Mucosa of descending colon (tissue), 3 donors: ENCODE data around the gene CDSN. TPM values are rescaled to one million over a fixed set of nuclear protein-coding genes. Genes with fewer than 3 reads are reported as not detected.

Source experiments
- ATAC-seq: fragments of 200-7000 bp; cut with Tn5 transposase; one replicate; pipeline ENCODE4 v1.9.1; 2020; ENCODE audit warnings: mild to moderate bottlenecking, moderate library complexity
- DNase-seq, 3 donors: peaks; one replicate each; pipeline ENCODE4 v3.0.0-alpha.2; 2020
- H3K36me3 ChIP-seq: fragments of 200-600 bp; one replicate; pipeline ENCODE4 v1.8.0; 2021; ENCODE audit warnings: low read depth, mild to moderate bottlenecking
- H3K4me1 ChIP-seq: fragments of 200-600 bp; one replicate; pipeline ENCODE4 v1.8.0; 2021; ENCODE audit warnings: low read depth, mild to moderate bottlenecking
- H3K4me3 ChIP-seq: fragments of 200-600 bp; one replicate; pipeline ENCODE4 v1.8.0; 2021; ENCODE audit warnings: mild to moderate bottlenecking
- H3K9me3 ChIP-seq: fragments of 200-600 bp; one replicate; pipeline ENCODE4 v1.8.0; 2021; ENCODE audit warnings: mild to moderate bottlenecking
- intact Hi-C, 2 donors: fragments of 100-400 bp; cut with DNase I in 1 of 2; cut with micrococcal nuclease in 1 of 2; formaldehyde crosslinking; loops; one replicate each; pipeline versions ENCODE4 v1.11.0 to v1.11.1; 2022; cut with DNase I, micrococcal nuclease
- total RNA-seq, 3 donors: library from RNA; stranded (reverse); fragmentation: NEBNext Ultra II Directional in 2 of 3; extraction: Animal tissue kit (Norgen Biotek cat#: 25700) in 2 of 3; gene quantifications; one replicate each; pipeline versions ENCODE4 v1.2.1 to v1.2.4, GENCODE V29; 2021 to 2023
- TF ChIP-seq, protein P1 (sequence below): fragments of 200-600 bp; IDR thresholded peaks from one replicate; pipeline ENCODE4 v1.8.0; 2022; ENCODE audit warnings: antibody characterized with exemption, mild to moderate bottlenecking
- donor health status: DM: no; HTN: no; CAD: no; lungs with moderate emphysema.
- donor health status: DM: no; HTN: no; CAD: no.
- donor health status: DM: no; HTN: yes; CAD: no.

CDSN gene
- total RNA-seq, 3 donors from 2014 or later: not detected

DNA sequence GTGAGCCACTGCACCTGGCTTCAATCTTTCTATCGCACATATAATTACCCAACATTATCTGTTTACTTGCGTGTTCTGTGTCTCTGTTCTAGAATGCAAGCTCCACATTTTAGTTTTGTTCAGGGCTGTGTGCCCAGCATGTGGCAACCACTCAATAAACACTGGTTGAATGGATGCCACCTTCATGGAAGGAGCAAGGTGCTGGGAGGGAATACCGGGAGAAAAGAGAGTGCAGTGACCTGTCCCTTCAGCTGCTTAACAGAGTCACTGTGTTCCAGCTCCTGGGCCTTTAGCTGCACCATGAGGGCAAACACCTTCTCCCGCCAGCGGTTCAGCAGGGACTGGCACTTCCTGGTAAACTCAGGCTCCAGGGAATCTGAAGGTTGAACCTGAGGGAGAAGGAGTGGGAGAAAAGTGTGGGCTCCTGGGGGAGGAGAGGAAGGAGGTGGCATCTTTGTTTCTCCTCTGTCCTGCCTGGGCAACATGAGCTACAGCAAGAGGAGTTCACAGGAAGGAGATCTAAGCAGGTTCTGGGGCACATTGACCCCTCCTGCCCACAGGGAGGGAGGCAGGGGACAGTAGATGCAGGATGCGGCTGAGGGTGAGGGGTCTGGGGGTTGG lies 29.7 kb upstream of the CDSN start:
- Histone ChIP-seq H3K36me3 (no peaks in the 10 kb centered on the region), H3K4me3 (no peak overlapping the region), H3K4me1 (peaks cover 7% of the 10 kb centered on the region), H3K9me3 (no peaks in the 10 kb centered on the region)
- TF ChIP-seq, protein P1, sequence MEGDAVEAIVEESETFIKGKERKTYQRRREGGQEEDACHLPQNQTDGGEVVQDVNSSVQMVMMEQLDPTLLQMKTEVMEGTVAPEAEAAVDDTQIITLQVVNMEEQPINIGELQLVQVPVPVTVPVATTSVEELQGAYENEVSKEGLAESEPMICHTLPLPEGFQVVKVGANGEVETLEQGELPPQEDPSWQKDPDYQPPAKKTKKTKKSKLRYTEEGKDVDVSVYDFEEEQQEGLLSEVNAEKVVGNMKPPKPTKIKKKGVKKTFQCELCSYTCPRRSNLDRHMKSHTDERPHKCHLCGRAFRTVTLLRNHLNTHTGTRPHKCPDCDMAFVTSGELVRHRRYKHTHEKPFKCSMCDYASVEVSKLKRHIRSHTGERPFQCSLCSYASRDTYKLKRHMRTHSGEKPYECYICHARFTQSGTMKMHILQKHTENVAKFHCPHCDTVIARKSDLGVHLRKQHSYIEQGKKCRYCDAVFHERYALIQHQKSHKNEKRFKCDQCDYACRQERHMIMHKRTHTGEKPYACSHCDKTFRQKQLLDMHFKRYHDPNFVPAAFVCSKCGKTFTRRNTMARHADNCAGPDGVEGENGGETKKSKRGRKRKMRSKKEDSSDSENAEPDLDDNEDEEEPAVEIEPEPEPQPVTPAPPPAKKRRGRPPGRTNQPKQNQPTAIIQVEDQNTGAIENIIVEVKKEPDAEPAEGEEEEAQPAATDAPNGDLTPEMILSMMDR: no peak
- no peak for ATAC-seq
- DNase-seq: no peak
- intact Hi-C loops: no loop called here

DNA sequence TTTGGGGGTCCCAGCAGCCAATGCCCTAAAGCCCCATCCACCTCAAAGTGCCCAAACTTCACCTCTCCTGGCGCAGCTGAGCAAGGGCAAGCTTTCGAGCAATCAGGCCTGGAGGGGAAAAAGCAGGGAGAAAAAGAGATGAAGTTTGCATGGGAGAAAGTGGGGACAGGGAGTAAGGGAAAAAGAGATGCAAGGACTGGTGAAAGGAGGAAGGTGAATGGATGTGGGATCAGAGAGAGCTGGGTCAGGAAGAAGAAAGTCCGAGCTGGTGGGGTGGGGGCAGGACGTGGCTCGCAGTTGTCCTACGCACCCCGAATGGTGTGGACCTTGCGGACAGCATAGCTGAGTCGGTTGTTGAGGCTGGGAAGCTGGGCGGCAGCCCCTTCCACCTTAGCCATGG lies 25.1 kb upstream of the CDSN start:
- TF ChIP-seq, protein P1: no peak
- H3K36me3 ChIP-seq: no peaks in the 10 kb centered on the region
- H3K9me3 ChIP-seq: no peaks in the 10 kb centered on the region
- no peak overlapping the region for H3K4me3 ChIP-seq
- intact Hi-C loops: no loop called here
- no peak for DNase-seq
- peaks cover 23% of the 10 kb centered on the region for H3K4me1 ChIP-seq
- no peak for ATAC-seq

DNA sequence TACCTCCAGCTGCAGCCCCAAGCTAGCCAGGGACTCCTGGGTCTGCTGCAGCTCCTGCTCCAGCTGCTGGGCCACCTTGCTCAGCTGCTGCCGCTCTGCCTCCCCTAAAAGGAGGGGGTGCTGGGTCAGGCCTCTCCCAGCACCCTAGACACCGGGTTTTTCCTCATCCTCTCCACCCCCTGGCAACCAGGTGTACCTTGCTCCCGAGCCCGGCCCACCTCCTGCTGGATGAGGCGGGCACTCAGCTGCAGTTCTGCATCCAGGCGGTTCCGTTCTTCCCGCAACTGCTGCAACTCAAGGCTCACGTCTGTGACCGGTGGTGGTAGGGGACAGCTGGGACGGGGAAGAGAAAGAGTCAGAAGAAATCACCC lies 24.7 kb upstream of the CDSN start:
- intact Hi-C loops: no loop called here
- TF ChIP-seq, protein P1: no peak
- peak; percentile 70 to 84 (median 82) for DNase-seq
- Histone ChIP-seq H3K9me3 (no peaks in the 10 kb centered on the region), H3K4me3 (no peak overlapping the region), H3K4me1 (peaks cover 23% of the 10 kb centered on the region), H3K36me3 (no peaks in the 10 kb centered on the region)
- ATAC-seq: peak; percentile 86

- peaks cover 23% of the 10 kb centered on the region for H3K4me1 ChIP-seq
- no peaks in the 10 kb centered on the region for H3K9me3 ChIP-seq
- TF ChIP-seq, protein P1: no peak
- H3K4me3 ChIP-seq: no peak overlapping the region
- ATAC-seq: peak; percentile 90
- intact Hi-C loops: no loop called here
- H3K36me3 ChIP-seq: no peaks in the 10 kb centered on the region
- peak; percentile 78 to 80 (median 79) for DNase-seq
Measured at GRCh38 chr6:31144296-31144969, 24.2 kb upstream of the CDSN start.

DNA sequence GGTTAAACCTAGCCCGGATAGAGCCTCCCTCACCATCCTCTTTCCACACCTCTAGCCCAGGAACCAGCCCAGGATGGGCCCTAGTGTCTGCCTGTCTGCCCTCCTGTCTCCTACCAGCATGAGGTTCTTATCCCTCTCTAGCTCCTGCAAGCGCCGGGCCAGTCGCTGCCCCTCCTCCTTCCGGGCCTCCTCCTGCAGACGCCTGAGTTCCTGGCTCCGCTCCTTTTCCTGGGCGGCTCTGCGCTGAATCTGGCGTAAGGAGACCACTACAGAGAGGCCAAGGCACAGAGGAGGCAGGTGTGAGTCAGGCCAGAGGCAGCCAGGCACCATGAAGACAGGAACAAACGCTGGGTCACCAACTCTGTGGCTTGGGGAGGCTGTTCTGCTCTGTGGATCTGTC lies 22.9 kb upstream of the CDSN start:
- no peaks in the 10 kb centered on the region for H3K9me3 ChIP-seq
- TF ChIP-seq, protein P1: no peak
- DNase-seq (no peak), ATAC-seq (no peak)
- no peaks in the 10 kb centered on the region for H3K36me3 ChIP-seq
- H3K4me1 ChIP-seq: peaks cover 23% of the 10 kb centered on the region
- intact Hi-C loops: no loop called here
- no peak overlapping the region for H3K4me3 ChIP-seq
